HEK293T (cell line): Measurements from ENCODE around the gene MAPK8IP3.

ENCODE experiments used
- BHLHE40 ChIP-seq: fragments of 450-650 bp; IDR thresholded peaks from 2 replicates; pipeline ENCODE4 v1.6.1; 2016; ENCODE audit warnings: mild to moderate bottlenecking, moderate library complexity, borderline replicate concordance
- FOXM1 ChIP-seq: fragments of 450-650 bp; IDR thresholded peaks from 2 replicates; pipeline ENCODE4 v1.6.1; 2017; ENCODE audit warnings: mild to moderate bottlenecking, borderline replicate concordance
- PKNOX1 ChIP-seq: fragments of 450-650 bp; IDR thresholded peaks from 2 replicates; pipeline ENCODE4 v1.6.1; 2016
- SP1 ChIP-seq: fragments of 450-650 bp; IDR thresholded peaks from 2 replicates; pipeline ENCODE4 v1.6.1; 2017

- TF ChIP-seq BHLHE40, result no peak
- TF ChIP-seq FOXM1, result no peak
- no peak for TF ChIP-seq PKNOX1
- TF ChIP-seq SP1, result no peak
Measured at GRCh38 chr16:1769402-1770300, 63.7 kb downstream of the MAPK8IP3 start.
